ENCODE data around the gene ZW10.
"Not testable (repeated sequence)": the region's sequence is repeated elsewhere in the genome, so short reads cannot be mapped to it uniquely, and the experiment has no call there.

ZW10 gene

DNA sequence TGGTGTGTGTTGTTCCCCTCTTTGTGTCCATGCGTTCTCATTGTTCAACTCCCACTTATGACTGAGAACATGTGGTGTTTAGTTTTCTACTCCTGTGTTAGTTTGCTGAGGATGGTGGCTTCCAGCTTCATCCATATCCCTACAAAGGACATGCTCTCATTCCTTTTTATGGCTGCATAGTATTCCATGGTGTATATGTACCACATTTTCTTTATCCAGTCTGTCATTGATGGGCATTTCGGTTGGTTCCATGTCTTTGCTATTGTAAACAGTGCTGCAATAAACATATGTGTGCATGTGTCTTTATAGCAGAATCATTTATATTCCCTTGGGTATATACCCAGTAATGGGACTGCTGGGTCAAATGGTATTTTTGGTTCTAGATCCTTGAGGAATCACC, 10.5 kb downstream of the ZW10 start:
- not testable (repeated sequence) for DNase-seq (ENCODE audit: low read depth in 1 of 2, low spot score in 1 of 2)

DNA sequence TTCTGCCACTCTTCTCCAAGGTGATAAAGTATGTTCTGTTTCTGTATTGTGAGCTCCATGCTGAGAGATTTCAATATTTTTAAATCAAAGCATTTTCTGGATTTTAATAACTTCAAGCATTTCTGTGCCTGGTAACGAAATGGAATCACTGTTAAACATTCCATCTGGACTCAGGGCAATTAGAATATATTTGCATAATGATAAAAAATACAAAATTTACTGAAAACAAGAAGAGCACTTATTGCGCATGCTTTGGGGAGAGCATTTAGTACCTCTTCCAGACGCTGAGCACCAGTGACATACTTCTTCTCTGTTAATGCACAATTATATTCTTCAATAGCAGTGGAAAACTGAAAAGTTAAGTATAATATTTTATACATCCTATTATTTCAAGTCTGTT, 13.3 kb downstream of the ZW10 start:
- no peak for DNase-seq (ENCODE audit: low read depth in 1 of 2, low spot score in 1 of 2)

DNA sequence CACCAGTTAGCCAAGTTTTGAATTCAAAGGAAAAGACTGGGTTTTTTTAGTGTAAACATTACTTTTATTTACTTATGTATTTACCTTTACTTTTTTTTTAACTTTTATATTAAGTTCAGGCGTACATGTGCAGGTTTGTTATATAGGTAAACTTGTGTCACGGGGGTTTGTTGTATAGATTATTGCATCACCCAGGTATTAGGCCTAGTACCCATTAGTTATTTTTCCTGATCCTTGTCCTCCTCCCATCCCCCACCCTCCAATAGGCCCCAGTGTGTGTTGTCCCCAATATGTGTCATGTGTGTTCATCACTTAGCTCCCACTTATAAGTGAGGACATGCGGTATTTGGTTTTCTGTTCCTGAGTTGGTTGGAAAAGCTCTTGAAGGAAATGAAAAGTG, 20.6 kb downstream of the ZW10 start:
- DNase-seq (ENCODE audit: low read depth in 1 of 2, low spot score in 1 of 2), result no peak

DNA sequence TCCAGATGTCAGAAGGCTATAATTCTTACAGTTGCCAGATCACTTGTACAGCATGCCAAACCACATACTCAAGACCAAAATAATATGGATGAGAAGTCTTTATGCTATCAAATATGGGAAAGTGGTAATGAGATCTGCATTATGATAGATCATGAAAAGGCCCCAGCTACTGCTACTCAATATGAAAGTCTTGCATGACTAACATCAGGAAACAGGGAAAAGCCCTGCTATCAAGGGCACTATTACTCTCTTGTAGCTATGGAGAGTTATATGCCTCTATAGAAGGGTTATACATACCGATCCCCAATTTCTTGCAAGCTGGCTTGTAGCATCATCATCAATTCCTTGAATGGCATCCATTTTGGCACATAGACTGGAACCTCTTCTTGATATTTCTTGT, 37.2 kb downstream of the ZW10 start:
- DNase-seq (ENCODE audit: low read depth in 1 of 2, low spot score in 1 of 2), result no peak

DNA sequence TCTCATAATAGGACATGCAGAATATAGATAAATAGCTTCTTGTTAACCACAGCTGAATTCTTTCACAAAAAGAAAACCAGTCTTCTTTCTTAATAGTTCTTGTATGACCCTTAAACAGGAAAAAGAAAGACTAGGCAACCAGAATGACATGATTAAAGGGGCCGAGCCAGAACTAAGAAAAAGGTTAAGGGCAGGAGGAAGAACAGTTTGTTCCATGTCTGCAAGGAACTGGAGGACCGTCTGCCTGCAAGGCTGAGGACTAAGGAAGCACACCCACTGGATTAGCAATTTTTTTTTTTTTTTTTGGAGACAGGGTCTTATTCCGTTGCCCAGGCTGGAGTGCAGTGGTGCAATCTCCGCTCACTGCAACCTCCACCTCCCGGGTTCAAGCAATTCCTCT, 41.4 kb downstream of the ZW10 start:
- DNase-seq (ENCODE audit: low read depth in 1 of 2, low spot score in 1 of 2), result no peak

DNA sequence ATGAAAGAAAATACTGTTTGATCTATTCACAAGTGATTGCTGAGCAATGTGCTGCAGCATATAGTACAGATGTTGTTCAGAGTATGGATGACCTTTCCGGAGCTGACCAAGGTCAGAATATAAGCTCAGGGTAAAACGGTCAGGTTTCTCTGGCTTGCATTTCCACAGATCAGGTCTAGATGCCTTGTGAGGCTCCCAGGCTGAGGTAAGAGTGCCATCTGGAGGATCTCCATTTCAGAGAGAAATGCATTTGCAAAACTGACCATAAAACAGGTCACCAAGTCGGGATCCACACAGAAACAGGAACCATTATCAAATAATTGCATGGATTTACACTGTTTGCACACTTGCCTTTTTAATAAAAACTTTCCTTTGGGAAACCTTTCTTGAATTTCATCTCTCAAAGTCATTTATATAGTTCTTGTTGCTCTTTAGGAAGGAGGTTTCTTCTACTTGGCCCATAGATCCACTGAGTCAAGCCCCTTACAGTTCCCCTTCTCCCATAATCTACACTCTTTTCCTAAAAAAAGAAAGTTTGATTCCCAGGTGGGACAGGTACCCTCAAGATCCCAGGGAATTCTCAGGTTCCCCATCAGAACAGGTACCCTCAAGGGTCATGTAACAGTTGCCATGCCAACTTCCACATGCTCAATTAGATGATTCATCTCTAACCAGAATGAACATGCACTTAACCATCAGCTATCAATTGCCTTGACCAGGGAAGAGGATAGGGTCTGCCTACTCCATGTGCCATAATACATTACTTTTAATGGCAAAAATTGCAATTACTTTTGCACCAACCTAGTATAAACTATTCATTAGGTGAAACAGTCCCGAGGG, 42.4 kb downstream of the ZW10 start:
- no peak for DNase-seq (ENCODE audit: low read depth in 1 of 2, low spot score in 1 of 2)

DNA sequence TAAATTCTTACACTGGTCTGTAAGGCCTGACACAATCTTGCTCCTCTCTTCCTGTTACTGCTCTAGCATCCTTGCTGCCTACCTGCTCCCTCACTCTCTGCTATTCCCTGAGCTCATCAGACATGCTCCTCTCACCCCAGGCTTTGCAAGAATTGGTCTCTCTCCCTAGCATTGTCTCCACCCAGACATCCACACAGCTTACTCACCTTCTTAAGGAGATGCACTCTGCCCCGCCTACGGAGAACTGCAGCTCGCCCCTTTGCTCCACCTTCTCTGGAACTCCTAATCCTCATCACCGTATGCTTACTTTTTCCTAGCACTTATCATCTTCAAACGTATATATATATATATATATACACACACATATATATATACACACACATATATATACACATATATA, 44.0 kb downstream of the ZW10 start:
- no peak for DNase-seq (ENCODE audit: low read depth in 1 of 2, low spot score in 1 of 2)

DNA sequence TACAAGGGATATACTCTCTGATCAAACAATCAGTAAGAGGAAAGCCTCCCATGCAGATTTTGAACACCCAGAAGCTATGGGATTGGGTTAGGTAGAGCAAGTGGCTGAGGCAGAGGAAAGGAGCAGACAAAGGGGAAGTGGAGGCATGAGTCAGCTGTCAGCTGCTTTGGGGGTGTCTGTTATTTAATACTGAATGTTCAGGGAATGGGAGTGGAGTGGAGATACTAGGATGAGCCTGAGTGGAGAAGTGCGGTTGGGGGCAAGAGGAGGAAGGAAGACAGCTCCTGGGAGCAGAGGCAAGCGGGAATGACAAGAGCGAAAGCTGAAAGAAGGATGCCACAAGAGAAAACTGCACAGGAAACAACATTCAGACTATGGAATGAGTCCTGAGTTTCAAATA, 44.7 kb downstream of the ZW10 start:
- no peak for DNase-seq (ENCODE audit: low read depth in 1 of 2, low spot score in 1 of 2)

DNA sequence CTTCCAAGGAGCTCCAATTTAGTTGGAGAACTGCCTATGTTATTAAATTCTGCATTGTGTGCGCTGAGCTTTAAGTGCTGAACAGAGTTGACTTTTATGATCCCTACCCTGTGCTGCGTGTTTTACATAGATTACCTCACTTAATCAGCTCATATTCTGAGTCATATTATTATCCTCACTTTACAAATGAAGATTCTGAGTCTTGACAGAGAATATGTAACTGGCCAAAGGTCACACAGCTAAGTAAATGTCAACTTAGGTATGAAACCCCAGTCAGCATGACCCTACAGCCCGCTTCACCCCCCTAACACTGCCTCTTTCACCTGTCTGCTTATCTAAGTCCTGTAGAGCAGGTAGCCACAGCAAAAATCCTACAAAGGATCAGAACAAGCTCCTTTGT, 47.6 kb downstream of the ZW10 start:
- no peak for DNase-seq (ENCODE audit: low read depth in 1 of 2, low spot score in 1 of 2)

DNA sequence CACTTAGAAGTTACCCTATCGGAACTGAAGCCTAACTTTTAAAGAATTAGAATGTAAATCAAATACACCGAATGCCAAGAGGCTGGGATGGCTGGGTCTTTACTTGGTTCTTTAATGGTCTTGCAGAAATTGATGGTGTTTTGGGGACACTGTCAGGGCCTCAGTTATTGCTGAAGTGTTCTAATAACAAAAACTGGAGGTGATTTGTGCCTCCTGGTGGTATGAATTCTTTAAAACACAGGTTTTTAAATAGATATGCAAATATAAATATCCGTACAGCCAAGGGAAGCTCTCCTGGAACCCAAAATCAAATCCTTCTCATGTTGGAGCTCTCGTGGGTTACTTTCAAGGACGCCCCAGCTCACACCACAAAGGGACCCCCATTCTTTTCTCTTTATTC, 48.1 kb downstream of the ZW10 start:
- no peak for DNase-seq (ENCODE audit: low read depth in 1 of 2, low spot score in 1 of 2)

DNA sequence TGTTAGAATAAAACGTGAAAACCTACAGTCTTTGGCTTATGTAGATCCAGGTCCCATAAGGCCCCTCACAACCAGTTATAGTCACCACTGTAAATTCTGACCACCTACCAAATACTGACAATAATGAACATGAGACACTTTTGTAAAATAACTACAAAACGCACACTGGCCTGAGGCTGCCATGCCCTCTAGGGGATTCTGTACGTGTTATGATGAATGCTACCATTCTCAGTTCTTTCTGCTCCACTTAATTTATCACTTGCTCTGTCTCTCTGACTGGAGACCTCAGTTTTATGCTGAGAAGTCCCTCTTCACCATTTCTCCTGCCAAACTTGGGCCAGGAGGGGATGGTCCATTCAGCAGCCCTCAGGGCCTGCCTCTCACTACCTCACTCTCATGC, 48.7 kb downstream of the ZW10 start:
- no peak for DNase-seq (ENCODE audit: low read depth in 1 of 2, low spot score in 1 of 2)

DNA sequence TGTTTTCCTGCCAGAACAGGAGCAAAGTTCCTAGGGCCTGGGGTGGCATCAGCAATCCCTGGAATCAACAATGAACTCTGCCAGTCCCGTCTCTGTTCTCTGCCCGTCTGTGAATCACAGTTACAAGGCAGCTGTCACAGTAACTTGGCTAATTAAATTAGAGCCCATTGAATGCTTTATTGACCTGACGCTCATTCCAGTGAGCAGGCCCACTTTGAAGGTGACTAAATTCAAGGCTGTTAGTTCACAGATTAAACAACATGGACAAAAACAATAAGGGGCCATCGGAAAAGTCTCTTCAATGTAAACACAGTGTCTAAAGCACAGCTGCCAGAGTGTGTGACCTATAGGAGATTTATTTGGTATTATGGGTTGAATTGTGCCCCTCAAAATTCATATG, 49.7 kb downstream of the ZW10 start:
- no peak for DNase-seq (ENCODE audit: low read depth in 1 of 2, low spot score in 1 of 2)

DNA sequence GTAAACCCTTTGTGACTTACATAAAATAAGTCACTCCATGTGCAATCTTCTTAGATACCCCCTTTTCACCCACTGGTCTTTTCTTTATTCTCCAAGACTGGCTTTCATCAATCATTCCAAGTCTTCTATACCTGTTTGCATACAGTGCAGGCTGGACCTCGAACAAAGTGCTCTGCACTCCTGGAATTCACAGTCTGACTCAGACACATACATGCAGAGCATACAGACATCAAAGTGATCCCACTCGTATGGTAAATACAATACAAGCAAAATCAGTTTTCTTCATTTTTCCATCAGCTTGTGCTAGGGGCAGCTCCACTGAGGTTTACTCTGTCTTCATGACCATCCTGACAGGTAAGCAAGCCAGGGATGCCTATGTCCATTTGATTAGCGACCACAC, 50.6 kb downstream of the ZW10 start:
- no peak for DNase-seq (ENCODE audit: low read depth in 1 of 2, low spot score in 1 of 2)

DNA sequence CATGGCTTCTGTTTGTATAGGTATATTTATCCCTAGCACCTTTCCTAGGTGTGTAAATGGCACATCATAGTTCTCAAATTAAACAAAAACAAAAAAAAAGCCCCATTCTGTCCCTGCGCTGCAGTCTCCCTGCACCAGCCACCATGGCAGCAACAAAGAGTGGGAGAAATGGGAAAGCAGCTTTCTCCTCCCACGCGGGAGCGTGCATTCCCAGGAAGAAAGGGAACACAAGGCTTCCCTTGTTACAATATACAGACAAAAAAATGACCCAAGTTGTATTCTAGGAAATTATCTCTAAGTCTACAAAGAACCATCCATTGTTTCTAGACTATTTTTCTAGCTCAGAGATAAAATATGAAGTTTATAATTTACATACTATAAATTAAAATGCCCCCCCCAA, 51.3 kb downstream of the ZW10 start:
- DNase-seq (ENCODE audit: low read depth in 1 of 2, low spot score in 1 of 2), result no peak

DNA sequence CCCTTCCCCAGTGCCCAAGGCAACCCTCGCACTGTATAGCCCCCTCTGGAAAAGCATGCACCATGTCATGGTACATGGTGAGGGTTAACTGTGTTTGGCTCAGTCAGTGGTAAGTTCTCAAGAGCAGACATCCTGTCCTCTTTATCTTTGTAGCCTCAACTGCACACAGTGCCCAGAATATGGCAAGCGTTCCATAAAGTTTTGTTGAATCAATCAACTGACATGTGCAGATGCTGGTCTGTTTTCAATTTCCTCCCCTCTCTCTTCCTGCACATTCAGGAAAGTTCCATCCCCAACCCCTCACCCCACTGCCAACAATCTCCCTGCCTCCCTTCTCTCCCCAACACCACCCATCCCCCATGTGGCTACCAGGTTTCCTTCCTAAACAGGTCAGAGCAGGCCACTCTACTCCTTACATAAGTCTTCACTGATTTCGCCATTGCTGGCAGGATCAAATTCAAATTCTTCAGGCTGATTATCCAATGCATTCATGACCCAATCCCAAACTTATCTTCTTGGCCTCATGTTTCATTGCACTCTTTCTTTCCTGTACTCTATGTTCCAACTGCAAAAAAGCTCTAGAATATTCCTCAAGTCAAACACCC, 51.9 kb downstream of the ZW10 start:
- DNase-seq (ENCODE audit: low read depth in 1 of 2, low spot score in 1 of 2), result no peak

DNA sequence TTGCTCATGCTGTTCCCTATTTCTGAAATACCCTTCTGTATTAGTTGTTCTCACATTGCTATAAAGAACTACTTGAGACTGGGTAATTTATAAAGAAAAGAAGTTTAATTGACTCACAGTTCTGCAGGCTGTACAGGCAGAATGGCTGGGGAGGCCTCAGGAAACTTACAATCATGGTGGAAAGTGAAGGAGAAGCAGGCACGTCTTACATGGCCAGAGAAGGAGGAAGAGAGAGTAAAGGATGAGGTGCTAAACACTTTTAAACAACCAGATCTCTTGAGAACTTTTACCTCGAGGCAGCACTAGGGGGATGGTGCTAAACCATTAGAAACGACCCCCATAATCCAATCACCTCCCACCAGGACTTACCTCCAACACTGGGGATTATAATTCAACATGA, 53.0 kb downstream of the ZW10 start:
- DNase-seq (ENCODE audit: low read depth in 1 of 2, low spot score in 1 of 2), result not testable (repeated sequence)

DNA sequence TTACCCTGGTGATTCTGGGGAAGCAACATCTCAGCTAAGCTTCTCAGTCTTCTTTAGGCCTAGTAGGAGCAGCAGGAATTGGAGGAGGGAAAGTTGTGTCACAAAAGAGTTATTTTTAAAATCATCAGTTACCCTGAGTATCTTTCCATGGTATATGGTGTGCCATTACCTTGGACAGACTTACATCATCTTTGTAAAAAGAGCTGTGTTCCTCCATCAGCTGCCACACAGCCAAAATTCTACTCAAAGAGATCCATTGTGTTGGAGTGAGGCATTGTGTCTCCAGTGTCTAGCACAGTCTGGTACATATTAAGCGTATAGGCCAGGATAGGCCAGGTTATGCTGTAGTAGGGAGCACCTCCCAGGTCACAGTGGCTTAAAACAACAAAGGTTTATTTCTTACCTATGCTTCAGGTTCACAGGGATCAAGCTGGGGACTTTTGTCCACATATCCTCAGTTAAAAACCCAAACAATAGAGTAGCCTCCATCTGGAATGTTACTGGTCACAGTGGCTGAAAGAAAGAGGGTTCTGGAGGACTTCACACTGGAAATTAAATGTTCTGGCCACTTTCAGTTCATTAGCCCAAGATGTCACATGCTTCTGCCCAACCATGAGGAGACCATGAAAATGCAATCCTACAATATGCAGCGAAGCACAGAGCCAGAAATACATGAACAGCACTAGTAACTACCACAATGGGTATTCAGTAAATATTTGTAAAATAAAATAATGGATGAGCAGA, 57.4 kb downstream of the ZW10 start:
- no peak for DNase-seq (ENCODE audit: low read depth in 1 of 2, low spot score in 1 of 2)

DNA sequence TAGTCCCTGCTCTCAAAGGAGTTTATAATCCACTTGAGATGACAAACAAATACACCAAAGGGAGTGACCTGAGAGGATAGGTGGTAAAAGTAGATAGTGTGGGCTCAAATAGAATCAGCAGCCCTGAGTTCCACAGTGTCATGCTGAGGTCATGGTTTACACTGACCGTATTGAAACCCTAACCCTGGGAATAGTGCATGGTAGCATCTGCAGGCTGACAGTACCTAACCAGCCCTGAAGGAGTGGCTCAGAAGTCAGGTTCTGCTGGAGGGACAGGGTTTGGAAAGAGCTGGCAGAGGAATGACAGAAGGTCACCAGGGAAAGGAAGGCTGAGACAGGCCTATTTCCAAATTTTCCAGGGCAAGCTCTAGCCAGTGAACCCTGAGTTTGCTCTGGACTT, 58.2 kb downstream of the ZW10 start:
- no peak for DNase-seq (ENCODE audit: low read depth in 1 of 2, low spot score in 1 of 2)

DNA sequence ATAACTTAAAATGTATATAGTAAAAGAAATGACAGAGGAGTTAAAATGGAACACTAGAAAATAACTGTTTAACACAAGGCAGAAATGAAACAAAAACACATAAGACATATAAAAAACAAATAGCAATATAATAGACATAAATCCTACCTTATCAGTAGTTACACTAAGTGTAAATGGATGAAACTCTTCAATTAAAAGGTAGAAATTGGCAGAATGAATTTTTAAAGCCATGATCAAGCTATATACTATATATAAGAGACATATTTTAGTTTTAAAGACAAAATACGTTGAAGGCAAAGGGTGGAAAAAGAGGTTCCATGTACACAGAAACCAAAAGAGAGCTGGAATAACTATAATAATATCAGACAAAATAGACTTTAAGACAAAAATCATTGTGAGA, 62.5 kb downstream of the ZW10 start:
- no peak for DNase-seq (ENCODE audit: low read depth in 1 of 2, low spot score in 1 of 2)

DNA sequence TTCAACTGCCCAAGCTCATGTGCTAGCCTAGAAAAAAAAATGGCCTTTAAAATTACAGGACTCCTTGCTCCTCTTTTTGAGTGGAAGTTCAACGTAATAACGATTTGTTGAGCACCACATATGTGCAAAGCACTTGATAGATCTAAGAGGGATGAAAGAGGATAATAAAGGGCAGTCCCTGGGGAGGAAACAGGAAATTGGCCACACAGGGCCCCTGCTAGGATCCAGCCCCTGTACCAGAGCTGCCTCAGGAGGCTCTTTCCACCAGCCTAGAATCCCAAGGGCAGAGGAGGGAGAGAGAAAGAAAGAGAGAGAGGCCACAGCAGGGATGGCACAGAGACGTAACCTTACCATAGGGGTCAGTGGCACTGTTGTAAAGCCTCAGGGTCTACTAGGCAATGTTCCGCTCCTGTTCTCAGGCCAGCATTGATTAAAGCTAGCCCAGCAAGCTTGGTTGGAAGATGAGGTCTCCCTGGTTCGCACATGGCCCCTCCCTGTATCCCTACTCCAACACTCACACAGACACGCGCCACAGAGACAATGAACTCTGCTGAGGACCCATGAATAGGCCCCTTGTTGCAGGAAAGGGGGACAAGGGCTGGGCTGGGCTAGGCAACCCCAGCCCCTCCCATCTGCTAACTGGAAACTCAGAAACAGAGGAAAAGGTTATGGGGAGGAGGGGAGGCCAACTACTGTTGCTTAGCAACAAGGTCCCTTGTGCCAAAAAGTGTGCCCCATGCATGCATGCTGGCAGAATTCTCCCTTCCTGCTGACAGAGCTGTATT, 67.4 kb downstream of the ZW10 start, which contains the start of gene TMPRSS5:
Gene TMPRSS5, minus strand, starts transcription at position 438 of the 785 bp plus-strand sequence. Its CDS starts 84 bp downstream, at position 354.
- DNase-seq (ENCODE audit: low read depth in 1 of 2, low spot score in 1 of 2), result no peak

DNA sequence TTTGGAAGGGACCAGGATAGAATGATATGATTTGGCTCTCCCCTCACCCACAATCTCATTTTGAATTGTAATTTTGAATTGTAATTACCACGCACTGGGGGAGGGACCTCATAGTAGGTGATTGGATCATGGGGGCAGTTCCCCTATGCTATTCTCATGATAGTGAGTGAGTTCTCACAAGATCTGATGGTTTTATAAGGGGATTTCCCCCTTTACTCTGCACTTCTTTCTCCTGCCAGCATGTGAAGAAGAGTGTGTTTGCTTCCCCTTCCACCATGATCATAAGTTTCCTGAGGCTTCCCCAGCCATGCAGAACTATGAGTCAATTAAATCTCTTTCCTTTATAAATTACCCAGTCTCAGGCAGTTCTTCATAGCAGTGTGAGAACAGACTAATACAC, 69.9 kb downstream of the ZW10 start:
- not testable (repeated sequence) for DNase-seq (ENCODE audit: low read depth in 1 of 2, low spot score in 1 of 2)

Measured in activated CD4-positive, alpha-beta T cell treated with anti-CD3 and anti-CD28 coated beads, Interleukin-2, amount 50 U/mL, for 24 hours (primary cell).